22Rv1 (cell line): ENCODE data around the gene LGALS13.

Experiments
- ZFX ChIP-seq: fragments of 450-650 bp; IDR thresholded peaks from 2 replicates; pipeline ENCODE4 v1.6.1; 2017; ENCODE audit warnings: antibody characterized with exemption, borderline replicate concordance
- TF ChIP-seq, protein P1 (sequence below): fragments of 450-650 bp; IDR thresholded peaks from 2 replicates; pipeline ENCODE4 v1.5.1; 2017; ENCODE audit warnings: mild to moderate bottlenecking

DNA sequence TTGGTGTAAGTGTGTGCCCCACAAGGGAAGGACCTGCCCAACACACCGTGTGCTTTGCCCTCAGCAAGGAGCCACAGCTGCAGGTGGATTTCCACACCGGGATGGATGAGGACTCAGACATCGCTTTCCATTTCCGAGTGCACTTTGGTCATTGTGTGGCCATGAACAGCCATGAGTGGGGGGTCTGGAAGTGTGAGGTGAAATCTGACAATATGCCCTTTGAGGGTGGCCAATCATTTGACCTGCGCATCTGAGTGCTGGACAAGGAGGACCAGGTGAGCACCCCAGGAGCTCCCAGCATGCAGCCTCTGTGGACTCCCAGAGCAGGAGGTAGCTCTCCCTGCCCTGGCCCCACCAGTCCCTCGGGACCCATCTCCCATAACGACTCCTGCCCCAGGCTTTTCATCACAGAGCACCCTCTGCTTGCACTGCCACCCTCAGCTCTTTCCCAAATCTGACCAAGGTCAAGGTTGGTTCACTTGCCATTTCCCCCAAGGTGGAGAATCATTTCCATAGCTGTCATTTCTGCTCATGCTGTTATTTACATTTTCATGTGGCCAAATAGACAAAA is 49.2 kb upstream of the LGALS13 start:
- TF ChIP-seq, protein P1, sequence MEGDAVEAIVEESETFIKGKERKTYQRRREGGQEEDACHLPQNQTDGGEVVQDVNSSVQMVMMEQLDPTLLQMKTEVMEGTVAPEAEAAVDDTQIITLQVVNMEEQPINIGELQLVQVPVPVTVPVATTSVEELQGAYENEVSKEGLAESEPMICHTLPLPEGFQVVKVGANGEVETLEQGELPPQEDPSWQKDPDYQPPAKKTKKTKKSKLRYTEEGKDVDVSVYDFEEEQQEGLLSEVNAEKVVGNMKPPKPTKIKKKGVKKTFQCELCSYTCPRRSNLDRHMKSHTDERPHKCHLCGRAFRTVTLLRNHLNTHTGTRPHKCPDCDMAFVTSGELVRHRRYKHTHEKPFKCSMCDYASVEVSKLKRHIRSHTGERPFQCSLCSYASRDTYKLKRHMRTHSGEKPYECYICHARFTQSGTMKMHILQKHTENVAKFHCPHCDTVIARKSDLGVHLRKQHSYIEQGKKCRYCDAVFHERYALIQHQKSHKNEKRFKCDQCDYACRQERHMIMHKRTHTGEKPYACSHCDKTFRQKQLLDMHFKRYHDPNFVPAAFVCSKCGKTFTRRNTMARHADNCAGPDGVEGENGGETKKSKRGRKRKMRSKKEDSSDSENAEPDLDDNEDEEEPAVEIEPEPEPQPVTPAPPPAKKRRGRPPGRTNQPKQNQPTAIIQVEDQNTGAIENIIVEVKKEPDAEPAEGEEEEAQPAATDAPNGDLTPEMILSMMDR: no peak
- TF ChIP-seq ZFX: no peak
